Measurements from ENCODE around the gene CBARP. TPM values are rescaled to one million over a fixed set of nuclear protein-coding genes. Genes with fewer than 3 reads are reported as not detected.
A peak's percentile ranks its signal among the peaks of the same experiment; 100 is the strongest.
"Not testable (repeated sequence)": the region's sequence is repeated elsewhere in the genome, so short reads cannot be mapped to it uniquely, and the experiment has no call there.

CBARP gene
- total and polyA plus RNA-seq, 2 of the 4 experiments (the other 2 are of a cell fraction) = 0.18 to 3.9 TPM

GRCh38 chr19:1247748-1248138 lies 9.9 kb upstream of the CBARP start (continued):
- TF ChIP-seq ELK1 (IDR thresholded peaks at IDR 0.05; ENCODE audit: borderline replicate concordance, low read depth, low read length) (no peak), CHD1 (IDR thresholded peaks at IDR 0.05; ENCODE audit: low read depth, low read length) (no peak), MAFK (IDR thresholded peaks at IDR 0.05; ENCODE audit: low read depth, low read length) (no peak)

GRCh38 chr19:1246265-1247087 lies 8.7 kb upstream of the CBARP start:
- not testable (repeated sequence) for H4K8ac ChIP-seq (ENCODE audit: low read depth in 2 of 2, low read length in 2 of 2)

More at GRCh38 chr19:1246265-1247087, 8.7 kb upstream of the CBARP start:
- DNase-seq; H3K4me2 ChIP-seq (ENCODE audit: low read depth, low read length); H3K9me1 ChIP-seq (ENCODE audit: insufficient read depth, low read length); H3K9me3 ChIP-seq (ENCODE audit: control insufficient read depth, insufficient read depth, low read length); H3K27me3 ChIP-seq (ENCODE audit: control insufficient read depth, insufficient read depth, low read length); H3K4me3 ChIP-seq (ENCODE audit: insufficient read depth, low read depth, low read length); H3K23ac ChIP-seq (ENCODE audit: low read depth, low read length); in situ Hi-C loops (cut with MboI; ENCODE audit: low sequenced_read_pairs); H3K14ac ChIP-seq (replicated peaks; ENCODE audit: low read depth, low read length); H3K9ac ChIP-seq (ENCODE audit: low read depth, low read length); H2BK5ac ChIP-seq (ENCODE audit: low read depth, low read length, poor library complexity, severe bottlenecking); H4K91ac ChIP-seq (ENCODE audit: insufficient read depth, low read depth, low read length); H2BK15ac ChIP-seq (ENCODE audit: low read depth, low read length); H3K4ac ChIP-seq (ENCODE audit: low read depth, low read length); H3K18ac ChIP-seq (ENCODE audit: low read depth, low read length); H2BK120ac ChIP-seq (ENCODE audit: low read depth, low read length); intact Hi-C loops (cut with micrococcal nuclease); H3K36me3 ChIP-seq (ENCODE audit: control insufficient read depth, insufficient read depth, low read length); H3K27ac ChIP-seq (ENCODE audit: insufficient read depth, low read length); H2BK20ac ChIP-seq (ENCODE audit: low read depth, low read length); H3K56ac ChIP-seq (ENCODE audit: extremely low read depth, insufficient read depth, low read length); BruUV-seq (replicated peaks); ATAC-seq (ENCODE audit: low read depth); H4K5ac ChIP-seq (ENCODE audit: low read depth, low read length); dilution Hi-C loops (cut with HindIII; ENCODE audit: low sequenced_read_pairs, unreplicated experiment): not testable (repeated sequence)
- POLR2A ChIA-PET (ENCODE audit: unreplicated experiment) = interaction anchor here (4.2 kb wide), 1 partner anchor 23 kb away, joined by 62 read pairs; the partner anchor contains the start of gene CIRBP
- Histone ChIP-seq H4K20me1 (ENCODE audit: insufficient read depth, low read length) (peaks cover 41% of the 10 kb centered on the region), H2AK9ac (replicated peaks; ENCODE audit: low read depth, low read length, poor library complexity) (peak overlapping the region; percentile 78), H3K79me1 (ENCODE audit: low read depth in 1 of 2, low read length in 2 of 2) (peaks cover 4 to 54% of the 10 kb centered on the region in 2 experiments; a peak in 2 of 4 replicates), H2AK5ac (ENCODE audit: low read depth, low read length) (peak overlapping the region; percentile 65), H3K4me1 (ENCODE audit: control insufficient read depth, insufficient read depth, low read length) (peaks cover 19% of the 10 kb centered on the region), H2AFZ (replicated peaks; ENCODE audit: low read length, poor library complexity) (peak overlapping the region; percentile 51)
- 87% methylated on average over 9 of the region's 27 CpGs; no CpG with 5 or more reads in 1 of the 2 experiments for WGBS, 2 experiments (ENCODE audit: extremely low coverage in 2 of 2, insufficient read length in 1 of 2)
- CTCF ChIA-PET = interaction anchor here (0.9 kb wide), 1 partner anchor 20 kb away, joined by 4 read pairs; no protein-coding TSS in a partner anchor
